Measurements from ENCODE around the gene GHITM. TPM values are rescaled to one million over a fixed set of nuclear protein-coding genes. Genes with fewer than 3 reads are reported as not detected.
A peak's percentile ranks its signal among the peaks of the same experiment; 100 is the strongest.

Gene GHITM
- total and polyA plus RNA-seq, 2 donors from 2014 or later: 134 to 376 TPM

GRCh38 chr10:84193846-84194423 is 54.6 kb downstream of the GHITM start:
- Histone ChIP-seq H3K4me1 (ENCODE audit: control insufficient read depth in 2 of 3, insufficient read depth in 2 of 3, low read depth in 1 of 3, low read length in 3 of 3) (peaks cover 0 to 3% (median 0%) of the 10 kb centered on the region in 3 donors), H3K9me3 (ENCODE audit: control insufficient read depth in 2 of 3, insufficient read depth in 1 of 3, low read length in 3 of 3) (no peaks in the 10 kb centered on the region), H3K9ac (ENCODE audit: low read length in 3 of 3) (no peak overlapping the region), H3K27me3 (ENCODE audit: control insufficient read depth, insufficient read depth, low read length) (peaks cover 20% of the 10 kb centered on the region), H3K36me3 (ENCODE audit: control insufficient read depth in 2 of 3, insufficient read depth in 3 of 3, low read length in 3 of 3) (no peaks in the 10 kb centered on the region), H3K27ac (ENCODE audit: low read depth in 2 of 2, low read length in 2 of 2) (no peak overlapping the region), H3K4me3 (ENCODE audit: low read length in 3 of 3) (peak overlapping the region in 1 of 3 donors; percentile 46)
- FAIRE-seq (no peak), DNase-seq (no peak)
- no peak for TF ChIP-seq CTCF (IDR thresholded peaks at IDR 0.05; ENCODE audit: borderline replicate concordance, extremely low read depth, insufficient read depth)
- intact Hi-C loops (cut with DNase I): no loop called here

- H3K27ac ChIP-seq (ENCODE audit: low read depth in 2 of 2, low read length in 2 of 2): no peak within 1 kb of the TSS
- no peak for TF ChIP-seq CTCF (IDR thresholded peaks at IDR 0.05; ENCODE audit: borderline replicate concordance, extremely low read depth, insufficient read depth)
- peak in 4 of 5 donors; percentile 35 to 63 (median 46) for DNase-seq
- no peaks in the 10 kb centered on the region for H3K9me3 ChIP-seq (ENCODE audit: control insufficient read depth in 2 of 3, insufficient read depth in 1 of 3, low read length in 3 of 3)
- H3K27me3 ChIP-seq (ENCODE audit: control insufficient read depth, insufficient read depth, low read length): peaks cover 20% of the 10 kb centered on the region
- intact Hi-C loops (cut with DNase I): no loop called here
- H3K9ac ChIP-seq (ENCODE audit: low read length in 3 of 3): no peak within 1 kb of the TSS
- peaks cover 0 to 3% (median 0%) of the 10 kb centered on the region in 3 donors for H3K4me1 ChIP-seq (ENCODE audit: control insufficient read depth in 2 of 3, insufficient read depth in 2 of 3, low read depth in 1 of 3, low read length in 3 of 3)
- H3K36me3 ChIP-seq (ENCODE audit: control insufficient read depth in 2 of 3, insufficient read depth in 3 of 3, low read length in 3 of 3): no peaks in the 10 kb centered on the region
- FAIRE-seq: no peak
- peak within 1 kb of the TSS in 1 of 3 donors; percentile 46 for H3K4me3 ChIP-seq (ENCODE audit: low read length in 3 of 3)
Measured at GRCh38 chr10:84194424-84195043, 55.2 kb downstream of the GHITM start, which contains the start of gene CDHR1. Gene CDHR1, plus strand, starts transcription at chr10:84194537. Its CDS starts 224 bp downstream, at chr10:84194761.

GRCh38 chr10:84195044-84195830 is 55.9 kb downstream of the GHITM start:
- H3K27ac ChIP-seq (ENCODE audit: low read depth in 2 of 2, low read length in 2 of 2): no peak overlapping the region

More at GRCh38 chr10:84195044-84195830, 55.9 kb downstream of the GHITM start:
- Histone ChIP-seq H3K36me3 (ENCODE audit: control insufficient read depth in 2 of 3, insufficient read depth in 3 of 3, low read length in 3 of 3) (no peaks in the 10 kb centered on the region), H3K4me3 (ENCODE audit: low read length in 3 of 3) (peak overlapping the region in 1 of 3 donors; percentile 46), H3K4me1 (ENCODE audit: control insufficient read depth in 2 of 3, insufficient read depth in 2 of 3, low read depth in 1 of 3, low read length in 3 of 3) (peaks cover 0 to 3% (median 0%) of the 10 kb centered on the region in 3 donors), H3K27me3 (ENCODE audit: control insufficient read depth, insufficient read depth, low read length) (peaks cover 20% of the 10 kb centered on the region), H3K9ac (ENCODE audit: low read length in 3 of 3) (no peak overlapping the region), H3K9me3 (ENCODE audit: control insufficient read depth in 2 of 3, insufficient read depth in 1 of 3, low read length in 3 of 3) (no peaks in the 10 kb centered on the region)
- FAIRE-seq (no peak), DNase-seq (peak in 1 of 5 donors; percentile 49)
- no peak for TF ChIP-seq CTCF (IDR thresholded peaks at IDR 0.05; ENCODE audit: borderline replicate concordance, extremely low read depth, insufficient read depth)
- intact Hi-C loops (cut with DNase I): no loop called here

All from kidney (tissue), 14 donors.